Osteoblast (primary cell): ENCODE results near the gene SLC27A2. TPM values are rescaled to one million over a fixed set of nuclear protein-coding genes. Genes with fewer than 3 reads are reported as not detected.

ENCODE experiments used
- DNase-seq: peaks from one replicate; pipeline ENCODE4 v3.0.0; 2011; ENCODE audit warnings: low spot score, mixed read lengths; ENCODE audit not compliant: insufficient read length; ENCODE audit errors: missing footprints
- H2AFZ ChIP-seq: 2 replicates; pipeline ENCODE4 v1.6.0; 2011; ENCODE audit warnings: mild to moderate bottlenecking, low read length
- H3K27ac ChIP-seq: 2 replicates; pipeline ENCODE4 v1.5.1; 2011; ENCODE audit warnings: mild to moderate bottlenecking, low read depth, low read length, moderate library complexity
- H3K27me3 ChIP-seq: 2 replicates; pipeline ENCODE4 v1.6.0; 2012; ENCODE audit warnings: mild to moderate bottlenecking, control low read depth, inconsistent platforms, low read length, moderate library complexity; ENCODE audit not compliant: insufficient read depth
- H3K36me3 ChIP-seq: 2 replicates; pipeline ENCODE4 v1.5.1; 2011; ENCODE audit warnings: mild to moderate bottlenecking, low read length, control low read depth, moderate library complexity; ENCODE audit not compliant: insufficient read depth
- H3K4me1 ChIP-seq: 2 replicates; pipeline ENCODE4 v1.5.1; 2011; ENCODE audit warnings: mild to moderate bottlenecking, low read length, control low read depth, moderate library complexity; ENCODE audit not compliant: insufficient read depth
- H3K4me2 ChIP-seq: 2 replicates; pipeline ENCODE4 v1.6.0; 2011; ENCODE audit warnings: mild to moderate bottlenecking, low read length; ENCODE audit not compliant: insufficient read depth
- H3K4me3 ChIP-seq: fragments of 200-600 bp; sonication (generic); 3 replicates; pipeline ENCODE4 v1.5.1; 2012; ENCODE audit warnings: mild to moderate bottlenecking, low read length, inconsistent platforms; ENCODE audit not compliant: insufficient read depth
- H3K79me2 ChIP-seq: 2 replicates; pipeline ENCODE4 v1.6.0; 2012; ENCODE audit warnings: mild to moderate bottlenecking, low read length, control low read depth, inconsistent platforms; ENCODE audit not compliant: insufficient read depth
- H3K9me3 ChIP-seq: 2 replicates; pipeline ENCODE4 v1.5.1; 2011; ENCODE audit warnings: low read depth, low read length, control low read depth
- H4K20me1 ChIP-seq: 2 replicates; pipeline ENCODE4 v1.6.0; 2012; ENCODE audit warnings: mild to moderate bottlenecking, low read length, control low read depth; ENCODE audit not compliant: insufficient read depth
- total RNA-seq: library from RNA; depleted of rRNA; stranded (reverse); fragments of >200 nt; gene quantifications from 2 replicates; pipeline ENCODE4 v1.2.3, GENCODE V29; 2012
- TF ChIP-seq, protein P1 (sequence below): IDR thresholded peaks from 2 replicates; pipeline ENCODE4 v1.5.1; 2011; ENCODE audit warnings: mild to moderate bottlenecking, low read depth, low read length, moderate library complexity; ENCODE audit errors: extremely low read depth

SLC27A2 gene
- total RNA-seq, 1 donor = not detected

- Histone ChIP-seq H4K20me1 (no peaks in the 10 kb centered on the region), H3K27me3 (no peaks in the 10 kb centered on the region), H3K9me3 (no peaks in the 10 kb centered on the region), H3K36me3 (no peaks in the 10 kb centered on the region), H3K4me2 (peak overlapping the region; percentile 11), H3K4me1 (peaks cover 38% of the 10 kb centered on the region), H2AFZ (peak overlapping the region; percentile 39), H3K79me2 (no peaks in the 10 kb centered on the region), H3K4me3 (no peak overlapping the region), H3K27ac (peak overlapping the region; percentile 97)
- TF ChIP-seq, protein P1, sequence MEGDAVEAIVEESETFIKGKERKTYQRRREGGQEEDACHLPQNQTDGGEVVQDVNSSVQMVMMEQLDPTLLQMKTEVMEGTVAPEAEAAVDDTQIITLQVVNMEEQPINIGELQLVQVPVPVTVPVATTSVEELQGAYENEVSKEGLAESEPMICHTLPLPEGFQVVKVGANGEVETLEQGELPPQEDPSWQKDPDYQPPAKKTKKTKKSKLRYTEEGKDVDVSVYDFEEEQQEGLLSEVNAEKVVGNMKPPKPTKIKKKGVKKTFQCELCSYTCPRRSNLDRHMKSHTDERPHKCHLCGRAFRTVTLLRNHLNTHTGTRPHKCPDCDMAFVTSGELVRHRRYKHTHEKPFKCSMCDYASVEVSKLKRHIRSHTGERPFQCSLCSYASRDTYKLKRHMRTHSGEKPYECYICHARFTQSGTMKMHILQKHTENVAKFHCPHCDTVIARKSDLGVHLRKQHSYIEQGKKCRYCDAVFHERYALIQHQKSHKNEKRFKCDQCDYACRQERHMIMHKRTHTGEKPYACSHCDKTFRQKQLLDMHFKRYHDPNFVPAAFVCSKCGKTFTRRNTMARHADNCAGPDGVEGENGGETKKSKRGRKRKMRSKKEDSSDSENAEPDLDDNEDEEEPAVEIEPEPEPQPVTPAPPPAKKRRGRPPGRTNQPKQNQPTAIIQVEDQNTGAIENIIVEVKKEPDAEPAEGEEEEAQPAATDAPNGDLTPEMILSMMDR = no peak
- DNase-seq = peak; percentile 80
Observed at GRCh38 chr15:50137330-50137761, 44.6 kb upstream of the SLC27A2 start.

GRCh38 chr15:50137893-50138292 is 44.1 kb upstream of the SLC27A2 start:
- TF ChIP-seq, protein P1 = peak; percentile 18
- Histone ChIP-seq H3K27ac (peak overlapping the region; percentile 97), H3K4me1 (peaks cover 38% of the 10 kb centered on the region), H4K20me1 (no peaks in the 10 kb centered on the region), H3K27me3 (no peaks in the 10 kb centered on the region), H3K79me2 (no peaks in the 10 kb centered on the region), H3K4me3 (no peak overlapping the region), H3K4me2 (peak overlapping the region; percentile 11), H3K36me3 (no peaks in the 10 kb centered on the region), H2AFZ (peak overlapping the region; percentile 39), H3K9me3 (no peaks in the 10 kb centered on the region)
- DNase-seq = no peak

- H3K4me1 ChIP-seq = peaks cover 38% of the 10 kb centered on the region
- no peaks in the 10 kb centered on the region for H3K9me3 ChIP-seq
- no peaks in the 10 kb centered on the region for H3K79me2 ChIP-seq
- H3K4me2 ChIP-seq = no peak overlapping the region
- H4K20me1 ChIP-seq = no peaks in the 10 kb centered on the region
- H2AFZ ChIP-seq = no peak overlapping the region
- H3K27me3 ChIP-seq = no peaks in the 10 kb centered on the region
- no peak for DNase-seq
- H3K36me3 ChIP-seq = no peaks in the 10 kb centered on the region
- no peak overlapping the region for H3K4me3 ChIP-seq
- H3K27ac ChIP-seq = peak overlapping the region; percentile 97
- TF ChIP-seq, protein P1 = peak; percentile 24
Observed at GRCh38 chr15:50138391-50138790, 43.6 kb upstream of the SLC27A2 start.

GRCh38 chr15:50140098-50140497 is 41.9 kb upstream of the SLC27A2 start:
- Histone ChIP-seq H2AFZ (no peak overlapping the region), H3K27me3 (no peaks in the 10 kb centered on the region), H4K20me1 (no peaks in the 10 kb centered on the region), H3K4me1 (peaks cover 33% of the 10 kb centered on the region), H3K36me3 (no peaks in the 10 kb centered on the region), H3K27ac (no peak overlapping the region), H3K9me3 (no peaks in the 10 kb centered on the region), H3K4me3 (no peak overlapping the region), H3K4me2 (no peak overlapping the region), H3K79me2 (no peaks in the 10 kb centered on the region)
- DNase-seq = no peak
- TF ChIP-seq, protein P1 = no peak
